Left kidney (tissue), 2 donors: ENCODE measurements around the gene EEFSEC. TPM values are rescaled to one million over a fixed set of nuclear protein-coding genes. Genes with fewer than 3 reads are reported as not detected.

Experiments
- DNase-seq: peaks from one replicate; pipeline ENCODE4 v3.0.0-alpha.2; 2013
- polyA plus RNA-seq: library from polyadenylated mRNA; unstranded; fragments of 120-200 nt; gene quantifications from one replicate; pipeline ENCODE4 v1.2.1, GENCODE V29; 2013; ENCODE audit not compliant: insufficient read length

EEFSEC gene
- polyA plus RNA-seq, 1 donor: 22.9 TPM

GRCh38 chr3:128241741-128242140 lies 88.5 kb downstream of the EEFSEC start:
- no peak for DNase-seq

GRCh38 chr3:128242818-128243601 lies 89.7 kb downstream of the EEFSEC start:
- no peak for DNase-seq

- no peak for DNase-seq
Observed at GRCh38 chr3:128243602-128244504, 90.6 kb downstream of the EEFSEC start.

GRCh38 chr3:128245460-128245859 lies 92.2 kb downstream of the EEFSEC start:
- no peak for DNase-seq

GRCh38 chr3:128247666-128248409 lies 94.6 kb downstream of the EEFSEC start:
- DNase-seq: no peak

GRCh38 chr3:128252083-128252482 lies 98.8 kb downstream of the EEFSEC start:
- DNase-seq: no peak

- DNase-seq: no peak
Observed at GRCh38 chr3:128253150-128253549, 99.9 kb downstream of the EEFSEC start.

- no peak for DNase-seq
Observed at GRCh38 chr3:128254066-128254590, 100.8 kb downstream of the EEFSEC start.

- DNase-seq: no peak
Observed at GRCh38 chr3:128254967-128255366, 101.7 kb downstream of the EEFSEC start.

- no peak for DNase-seq
Observed at GRCh38 chr3:128256131-128256530, 102.8 kb downstream of the EEFSEC start.

GRCh38 chr3:128257632-128258031 lies 104.4 kb downstream of the EEFSEC start:
- no peak for DNase-seq

- DNase-seq: no peak
Observed at GRCh38 chr3:128260275-128260674, 107.0 kb downstream of the EEFSEC start.

- no peak for DNase-seq
Observed at GRCh38 chr3:128262457-128262856, 109.2 kb downstream of the EEFSEC start.

- DNase-seq: no peak
Observed at GRCh38 chr3:128263118-128263517, 109.8 kb downstream of the EEFSEC start.

GRCh38 chr3:128263946-128264345 lies 110.7 kb downstream of the EEFSEC start:
- no peak for DNase-seq

- no peak for DNase-seq
Observed at GRCh38 chr3:128266453-128266852, 113.2 kb downstream of the EEFSEC start.

GRCh38 chr3:128267541-128267940 lies 114.3 kb downstream of the EEFSEC start:
- no peak for DNase-seq

GRCh38 chr3:128269006-128269775 lies 115.9 kb downstream of the EEFSEC start:
- no peak for DNase-seq

- DNase-seq: no peak
Observed at GRCh38 chr3:128269796-128270195, 116.5 kb downstream of the EEFSEC start.

GRCh38 chr3:128270559-128271492 lies 117.5 kb downstream of the EEFSEC start:
- no peak for DNase-seq
